GM19324 (cell line): ENCODE measurements around the gene MRTFA.
"Not testable (repeated sequence)": the region's sequence is repeated elsewhere in the genome, so short reads cannot be mapped to it uniquely, and the experiment has no call there.

Experiments
- ATAC-seq: cut with Tn5 transposase; IDR thresholded peaks from one replicate; pipeline ENCODE4 v1.9.1; 2021; ENCODE audit warnings: mild to moderate bottlenecking, moderate library complexity; ENCODE audit not compliant: unreplicated experiment, low FRiP score

MRTFA gene

GRCh38 chr22:40378448-40378847 is 258.1 kb downstream of the MRTFA start:
- not testable (repeated sequence) for ATAC-seq

- no peak for ATAC-seq
Measured at GRCh38 chr22:40377931-40378330, 258.6 kb downstream of the MRTFA start.

- no peak for ATAC-seq
Measured at GRCh38 chr22:40376149-40376548, 260.4 kb downstream of the MRTFA start.

GRCh38 chr22:40374567-40374966 is 262.0 kb downstream of the MRTFA start:
- no peak for ATAC-seq

GRCh38 chr22:40368836-40369235 is 267.7 kb downstream of the MRTFA start:
- ATAC-seq = no peak

DNA sequence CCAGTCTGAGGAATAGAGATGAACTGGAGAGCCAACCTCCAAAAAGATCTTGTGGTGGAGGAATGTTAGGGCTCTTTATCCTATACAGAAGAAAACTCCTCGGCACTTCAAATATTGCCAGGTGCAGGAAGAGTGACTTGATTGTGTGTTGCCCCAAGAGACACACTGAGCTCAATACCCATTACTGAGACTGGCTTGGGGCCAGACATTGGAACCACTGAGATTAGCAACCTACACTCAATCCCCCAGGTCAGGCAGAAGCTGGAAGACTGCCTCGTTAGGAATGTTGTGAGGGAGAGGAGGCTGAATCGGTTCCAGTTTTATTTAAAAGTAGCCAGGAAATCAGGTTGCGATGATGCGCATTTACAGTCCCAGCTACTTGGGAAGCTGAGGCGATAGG is 268.5 kb downstream of the MRTFA start:
- ATAC-seq = no peak

DNA sequence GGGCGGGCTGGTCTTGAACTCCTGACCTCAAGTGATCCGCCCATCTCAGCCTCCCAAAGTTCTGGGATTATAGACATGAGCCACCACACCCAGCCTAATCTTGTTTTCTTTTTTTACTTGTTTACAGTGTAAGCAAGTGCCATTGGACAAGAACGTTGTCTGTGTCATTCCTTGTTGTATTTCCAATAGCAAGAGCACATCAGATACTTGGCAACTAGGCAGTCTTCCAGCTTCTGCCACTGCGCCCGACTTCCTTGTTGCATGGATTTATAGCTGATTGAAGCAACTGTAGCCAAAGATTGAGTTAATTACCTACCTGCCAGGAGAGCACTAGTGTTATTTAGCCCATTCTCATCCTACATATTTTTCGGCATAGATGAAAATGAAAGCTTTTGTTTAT is 269.2 kb downstream of the MRTFA start:
- ATAC-seq = no peak

GRCh38 chr22:40366068-40366467 is 270.5 kb downstream of the MRTFA start:
- no peak for ATAC-seq

DNA sequence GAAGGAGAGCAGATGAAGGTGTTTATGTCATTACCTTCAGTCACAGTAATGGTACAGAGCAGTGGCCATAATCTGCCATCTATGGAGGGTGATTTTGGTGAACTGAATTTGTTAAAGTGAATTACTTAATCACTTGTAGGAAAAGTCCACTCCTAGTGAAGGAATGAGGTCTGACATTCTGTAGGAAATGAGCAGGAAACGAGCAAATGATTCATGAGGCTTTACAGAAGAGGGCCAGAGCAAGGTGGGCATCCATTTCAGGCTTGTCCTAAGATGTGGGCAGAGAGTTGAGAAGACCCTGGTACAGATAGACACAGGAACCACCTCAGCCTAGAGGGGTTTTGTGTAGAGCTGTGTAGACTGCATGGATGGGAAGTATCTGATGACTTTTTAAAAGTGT is 272.1 kb downstream of the MRTFA start:
- ATAC-seq = no peak

DNA sequence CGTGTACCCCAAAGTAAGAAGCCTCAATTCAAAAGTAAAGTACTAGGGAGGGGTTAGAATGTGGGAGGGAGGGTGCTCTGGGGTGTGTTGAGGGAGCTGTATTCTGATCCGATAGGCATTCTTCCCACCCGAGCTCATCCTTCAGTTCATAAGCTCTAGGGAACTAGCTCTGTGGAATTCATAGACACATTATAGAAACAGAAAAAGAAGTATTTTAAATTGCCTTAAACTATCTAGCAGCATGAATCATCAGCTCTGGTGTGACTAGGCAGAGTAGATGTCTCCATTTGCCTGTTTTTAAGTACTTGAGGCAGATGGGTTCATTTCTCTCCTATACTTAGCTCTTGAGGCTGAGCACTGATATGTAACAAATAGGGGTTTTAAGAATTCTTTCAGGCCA is 273.5 kb downstream of the MRTFA start:
- ATAC-seq = no peak

- no peak for ATAC-seq
Measured at GRCh38 chr22:40361100-40361499, 275.4 kb downstream of the MRTFA start.
